ENCODE data around the gene TERF2IP. TPM values are rescaled to one million over a fixed set of nuclear protein-coding genes. Genes with fewer than 3 reads are reported as not detected.

TERF2IP gene, protein sequence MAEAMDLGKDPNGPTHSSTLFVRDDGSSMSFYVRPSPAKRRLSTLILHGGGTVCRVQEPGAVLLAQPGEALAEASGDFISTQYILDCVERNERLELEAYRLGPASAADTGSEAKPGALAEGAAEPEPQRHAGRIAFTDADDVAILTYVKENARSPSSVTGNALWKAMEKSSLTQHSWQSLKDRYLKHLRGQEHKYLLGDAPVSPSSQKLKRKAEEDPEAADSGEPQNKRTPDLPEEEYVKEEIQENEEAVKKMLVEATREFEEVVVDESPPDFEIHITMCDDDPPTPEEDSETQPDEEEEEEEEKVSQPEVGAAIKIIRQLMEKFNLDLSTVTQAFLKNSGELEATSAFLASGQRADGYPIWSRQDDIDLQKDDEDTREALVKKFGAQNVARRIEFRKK
- 39.3 to 47.8 TPM (median 45.2 TPM) in 5 replicates for total RNA-seq (2022; extraction: Qiagen RNA extraction; ENCODE audit: low read depth)

GRCh38 chr16:75647492-75648264 lies at the start of gene TERF2IP, which contains the start of gene KARS1:
TSS of gene TERF2IP (plus strand) at chr16:75647773. CDS start at chr16:75647883, 110 bp downstream.
TSS of gene KARS1 (minus strand) at chr16:75647665. CDS start at chr16:75647639, 26 bp downstream.

DNA sequence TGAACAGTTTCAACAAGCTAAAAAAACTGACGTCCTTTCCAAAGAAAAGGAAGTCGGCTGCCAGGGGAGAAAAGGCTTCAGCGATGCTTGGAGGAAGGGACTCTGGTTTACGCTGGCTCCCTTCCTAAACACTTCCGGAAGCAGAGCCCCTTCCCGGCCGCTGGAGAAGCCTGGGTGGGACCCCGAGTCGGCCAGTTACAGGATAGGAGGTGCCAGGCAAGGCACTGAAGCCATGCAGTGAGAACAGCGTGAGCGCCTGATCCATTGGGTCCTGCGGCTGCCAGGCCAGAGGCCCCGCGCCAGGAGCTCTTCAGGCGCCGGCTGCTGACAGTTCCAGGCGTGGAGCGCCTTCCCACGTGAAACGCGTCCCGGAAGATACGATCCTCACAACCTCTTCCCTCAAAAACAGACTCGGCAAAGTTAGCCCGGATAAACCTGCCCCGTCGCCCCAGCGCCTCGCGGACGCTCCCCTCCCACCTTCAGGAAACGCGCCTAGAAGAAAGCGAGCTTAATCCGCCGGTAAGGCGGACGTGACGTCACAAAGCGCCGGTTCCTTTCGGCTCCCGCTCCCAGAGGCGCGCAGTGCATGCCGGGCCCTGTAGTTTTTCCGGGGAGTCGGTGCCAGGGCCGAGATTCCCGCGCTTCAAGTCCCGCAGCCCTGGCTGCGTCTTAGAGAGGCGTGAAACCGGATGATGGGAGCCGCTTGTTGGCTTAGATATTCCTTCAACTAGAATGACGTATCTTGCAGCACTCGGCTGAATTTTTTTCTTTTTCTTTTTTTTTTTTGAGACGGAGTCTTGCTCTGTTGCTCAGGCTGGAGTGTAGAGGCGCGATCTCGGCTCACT lies 24.6 kb upstream of the TERF2IP start, which contains the start of gene ADAT1:
Gene ADAT1 (minus strand): TSS at position 521 of the 845 bp plus-strand sequence. CDS start 2,482 bp downstream, outside the sequence.

GRCh38 chr16:75676909-75677308 lies 29.3 kb downstream of the TERF2IP start, which contains the start of gene CPHXL2:
TSS of gene CPHXL2 (minus strand) at chr16:75677009. CDS start at chr16:75676999, 10 bp downstream.

DNA sequence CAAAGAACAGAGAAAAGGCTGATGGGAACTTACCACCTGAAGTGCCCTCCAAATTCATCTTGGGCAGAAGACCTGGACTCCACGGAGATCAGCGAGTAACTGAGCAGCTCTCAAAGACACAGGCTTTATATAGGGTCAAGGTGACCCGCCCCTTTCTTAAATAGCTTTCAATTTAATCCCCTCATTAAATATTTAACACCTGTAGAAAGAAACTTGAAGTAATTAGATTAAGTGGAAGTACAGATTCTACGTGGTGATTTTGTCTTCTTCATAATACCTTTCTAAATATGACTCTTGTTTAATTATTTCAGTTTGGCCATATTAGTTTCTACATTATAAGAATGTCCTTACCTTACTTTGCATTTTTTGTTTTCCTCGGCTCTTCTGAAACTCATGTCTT lies 53.8 kb downstream of the TERF2IP start, which contains the start of gene DUXB:
Gene DUXB (minus strand): TSS at position 101 of the 400 bp plus-strand sequence. CDS start 43 bp downstream, at position 58.

Other genes starting within 250 kb of the TERF2IP start
- 50.8 to 59.6 TPM (median 53.8 TPM) in 5 replicates for gene CFDP1, start 214.3 kb upstream of the TERF2IP start, total RNA-seq (2022; extraction: Qiagen RNA extraction; ENCODE audit: low read depth)
- gene TMEM170A, start 183.1 kb upstream of the TERF2IP start, total RNA-seq (2022; extraction: Qiagen RNA extraction; ENCODE audit: low read depth), result 12.5 to 19.0 TPM (median 16.0 TPM) in 5 replicates
- 0.07 to 0.16 TPM (median 0.12 TPM) in 5 replicates for gene CHST6, start 152.3 kb upstream of the TERF2IP start, total RNA-seq (2022; extraction: Qiagen RNA extraction; ENCODE audit: low read depth)
- gene CHST5, start 111.7 kb upstream of the TERF2IP start, total RNA-seq (2022; extraction: Qiagen RNA extraction; ENCODE audit: low read depth), result 0.07 to 0.10 TPM (median 0.08 TPM) in 3 of 5 replicates, not detected in the others
- 8.5 to 9.8 TPM (median 9.6 TPM) in 5 replicates for gene TMEM231, start 91.5 kb upstream of the TERF2IP start, total RNA-seq (2022; extraction: Qiagen RNA extraction; ENCODE audit: low read depth)
- 77.2 to 101 TPM (median 90.6 TPM) in 5 replicates for gene GABARAPL2, start 81.4 kb upstream of the TERF2IP start, total RNA-seq (2022; extraction: Qiagen RNA extraction; ENCODE audit: low read depth)
- 34.0 to 46.1 TPM (median 43.2 TPM) in 5 replicates for gene ADAT1, start 24.5 kb upstream of the TERF2IP start, total RNA-seq (2022; extraction: Qiagen RNA extraction; ENCODE audit: low read depth)
- 173 to 184 TPM (median 178 TPM) in 5 replicates for gene KARS1, start 108 bp upstream of the TERF2IP start, total RNA-seq (2022; extraction: Qiagen RNA extraction; ENCODE audit: low read depth)
- not detected in 5 replicates for gene CPHXL2, start 29.2 kb downstream of the TERF2IP start, total RNA-seq (2022; extraction: Qiagen RNA extraction; ENCODE audit: low read depth)
- not detected in 5 replicates for gene DUXB, start 53.7 kb downstream of the TERF2IP start, total RNA-seq (2022; extraction: Qiagen RNA extraction; ENCODE audit: low read depth)
- gene CPHXL, start 78.7 kb downstream of the TERF2IP start, total RNA-seq (2022; extraction: Qiagen RNA extraction; ENCODE audit: low read depth), result not detected in 5 replicates